HCT116 (cell line): Measurements from ENCODE around the gene ZBTB20. TPM values are rescaled to one million over a fixed set of nuclear protein-coding genes. Genes with fewer than 3 reads are reported as not detected.

Experiments used
- ATAC-seq: fragments of 200-7000 bp; cut with Tn5 transposase; 2 replicates; pipeline ENCODE4 v1.9.1; 2020; ENCODE audit warnings: mild to moderate bottlenecking, moderate library complexity
- BruUV-seq: library from RNA; stranded (reverse); fragments of 400-500 nt; replicated peaks from 2 replicates; lab custom pipeline; 2021; lab: Mats Ljungman, UMichigan
- CTCF ChIA-PET: fragments of 300-600 bp; sonication (Branson Sonifier 250); formaldehyde crosslinking; loops from one replicate; lab custom pipeline; 2021; ENCODE audit warnings: antibody characterized with exemption; lab: Charles Lee
- POLR2A ChIA-PET: fragments of 300-600, 350-600 bp; sonication (Branson Sonifier 250); formaldehyde crosslinking; loops from one replicate; lab custom pipeline; 2021; ENCODE audit warnings: antibody characterized with exemption; lab: Charles Lee
- RAD21 ChIA-PET, 2 experiments: fragments of 300-600 bp; sonication (Branson Sonifier 250); formaldehyde crosslinking; loops; one replicate each; lab custom pipeline; 2023; ENCODE audit warnings: low total read pairs in 2 of 2; ENCODE audit not compliant: uncharacterized antibody in 2 of 2, unreplicated experiment in 2 of 2, low non-redundant PET in 1 of 2; lab: Charles Lee
- DNase-seq: peaks from one replicate; pipeline ENCODE4 v3.0.0-alpha.2; 2010; ENCODE audit warnings: low read depth, low spot score
- H2AFZ ChIP-seq: fragments of 200-600 bp; shearing (Covaris generic), sonication (generic); 2 replicates; pipeline ENCODE4 v1.6.1; 2017; ENCODE audit warnings: low read depth, mixed run types, mixed read lengths, antibody characterized with exemption, low read length; ENCODE audit not compliant: poor library complexity, severe bottlenecking
- H3K27ac ChIP-seq: 2 replicates; pipeline ENCODE4 v1.5.1; 2012; ENCODE audit warnings: low read depth, low read length
- H3K27me3 ChIP-seq: fragments of 200-600 bp; sonication (generic); 2 replicates; pipeline ENCODE4 v1.6.1; 2016; ENCODE audit warnings: mixed run types, low read length, mixed read lengths; ENCODE audit not compliant: insufficient read depth
- H3K36me3 ChIP-seq, 2 experiments: fragments of 200-500 bp in 1 of 2; fragments of 200-600 bp in 1 of 2; sonication (Bioruptor generic) in 1 of 2; sonication (generic) in 1 of 2; 2 replicates each; pipeline versions ENCODE4 v1.5.1 to v1.6.1; 2014 to 2016; ENCODE audit warnings: low read length in 2 of 2, inconsistent platforms in 1 of 2, mixed read lengths in 1 of 2, mixed run types in 1 of 2; ENCODE audit not compliant: insufficient read depth in 2 of 2, control insufficient read depth in 1 of 2
- H3K4me1 ChIP-seq, 2 experiments: fragments of 200-600 bp in 1 of 2; sonication (generic) in 1 of 2; 2 replicates each; pipeline versions ENCODE4 v1.5.1 to v1.6.1; 2012 to 2017; ENCODE audit warnings: low read length in 2 of 2, inconsistent platforms in 1 of 2, mild to moderate bottlenecking in 1 of 2, mixed read lengths in 1 of 2, mixed run types in 1 of 2, moderate library complexity in 1 of 2; ENCODE audit not compliant: insufficient read depth in 2 of 2, control insufficient read depth in 1 of 2
- H3K4me2 ChIP-seq: fragments of 200-600 bp; sonication (generic); 2 replicates; pipeline ENCODE4 v1.6.1; 2017; ENCODE audit warnings: mixed run types, low read length, mixed read lengths
- H3K4me3 ChIP-seq, 2 experiments: fragments of 200-600 bp in 1 of 2; sonication (generic) in 1 of 2; replicated peaks in 1 of 2; 2 replicates each; pipeline ENCODE4 v1.5.1; 2011 to 2016; ENCODE audit warnings: low read length in 2 of 2, control low read depth in 1 of 2, low read depth in 1 of 2, mild to moderate bottlenecking in 1 of 2, mixed read lengths in 1 of 2, mixed run types in 1 of 2
- H3K79me2 ChIP-seq: fragments of 200-600 bp; sonication (generic); 2 replicates; pipeline ENCODE4 v1.6.1; 2017; ENCODE audit warnings: mild to moderate bottlenecking, mixed run types, low read length, moderate library complexity, mixed read lengths; ENCODE audit not compliant: insufficient read depth
- H3K9ac ChIP-seq: fragments of 200-600 bp; sonication (generic); 2 replicates; pipeline ENCODE4 v1.6.1; 2016; ENCODE audit warnings: low read length, mixed read lengths
- H3K9me2 ChIP-seq: fragments of 200-600 bp; sonication (generic), shearing (Covaris generic); 2 replicates; pipeline ENCODE4 v1.6.1; 2017; ENCODE audit warnings: mixed run types, mild to moderate bottlenecking, moderate library complexity; ENCODE audit not compliant: insufficient read depth
- H3K9me3 ChIP-seq, 2 experiments: fragments of 200-500 bp in 1 of 2; fragments of 200-600 bp in 1 of 2; sonication (Bioruptor generic) in 1 of 2; sonication (generic) in 1 of 2; 2 replicates each; pipeline ENCODE4 v1.6.1; 2014 to 2017; ENCODE audit warnings: low read length in 2 of 2, mixed read lengths in 2 of 2, inconsistent platforms in 1 of 2, low read depth in 1 of 2, mild to moderate bottlenecking in 1 of 2, mixed run types in 1 of 2, moderate library complexity in 1 of 2; ENCODE audit not compliant: control insufficient read depth in 1 of 2, insufficient read depth in 1 of 2
- H4K20me1 ChIP-seq: fragments of 200-600 bp; sonication (generic), shearing (Covaris generic); 2 replicates; pipeline ENCODE4 v1.6.1; 2017; ENCODE audit warnings: mixed run types, mild to moderate bottlenecking, moderate library complexity; ENCODE audit not compliant: insufficient read depth
- CBX3 ChIP-seq: IDR thresholded peaks from 2 replicates; pipeline ENCODE4 v1.6.1; 2012; ENCODE audit warnings: low read depth
- CEBPB ChIP-seq: IDR thresholded peaks from 2 replicates; pipeline ENCODE4 v1.6.1; 2012; ENCODE audit warnings: low read depth
- EGR1 ChIP-seq: IDR thresholded peaks from 2 replicates; pipeline ENCODE4 v1.6.1; 2012; ENCODE audit warnings: low read depth
- ELF1 ChIP-seq: IDR thresholded peaks from 2 replicates; pipeline ENCODE4 v1.6.1; 2012; ENCODE audit warnings: low read depth, borderline replicate concordance
- EZH2 ChIP-seq: fragments of 200-600 bp; sonication (generic); IDR thresholded peaks from 2 replicates; pipeline ENCODE4 v1.6.1; 2017; ENCODE audit warnings: antibody characterized with exemption, mixed run types
- EZH2phosphoT487 ChIP-seq: fragments of 200-600 bp; IDR thresholded peaks from 2 replicates; pipeline ENCODE4 v1.6.1; 2018; ENCODE audit warnings: antibody characterized with exemption, borderline replicate concordance
- FOSL1 ChIP-seq: IDR thresholded peaks from 2 replicates; pipeline ENCODE4 v1.6.1; 2012; ENCODE audit warnings: low read depth
- JUND ChIP-seq: IDR thresholded peaks from 2 replicates; pipeline ENCODE4 v1.6.1; 2012
- POLR2A ChIP-seq: IDR thresholded peaks from 2 replicates; pipeline ENCODE4 v1.7.0; 2011; ENCODE audit warnings: borderline replicate concordance; ENCODE audit not compliant: insufficient read depth, insufficient read length; ENCODE audit errors: extremely low read depth
- POLR2AphosphoS5 ChIP-seq: IDR thresholded peaks from 2 replicates; pipeline ENCODE4 v1.6.1; 2011; ENCODE audit warnings: mild to moderate bottlenecking, low read depth, low read length, moderate library complexity
- RAD21 ChIP-seq: IDR thresholded peaks from 2 replicates; pipeline ENCODE4 v1.6.1; 2012; ENCODE audit warnings: low read depth, mild to moderate bottlenecking
- SIN3A ChIP-seq: IDR thresholded peaks from 2 replicates; pipeline ENCODE4 v1.6.1; 2012; ENCODE audit warnings: low read depth
- SP1 ChIP-seq: IDR thresholded peaks from 2 replicates; pipeline ENCODE4 v1.6.1; 2012; ENCODE audit warnings: low read depth
- SRF ChIP-seq: IDR thresholded peaks from 2 replicates; pipeline ENCODE4 v1.6.1; 2012; ENCODE audit warnings: low read depth
- TCF7L2 ChIP-seq: IDR thresholded peaks from 2 replicates; pipeline ENCODE4 v1.7.0; 2011; ENCODE audit warnings: borderline replicate concordance, inconsistent platforms; ENCODE audit not compliant: insufficient read depth, insufficient read length; ENCODE audit errors: extremely low read depth
- YY1 ChIP-seq: IDR thresholded peaks from 2 replicates; pipeline ENCODE4 v1.6.1; 2011; ENCODE audit warnings: low read length, low read depth, moderate library complexity, mild to moderate bottlenecking; ENCODE audit not compliant: insufficient replicate concordance; ENCODE audit errors: extremely low read depth
- ZFX ChIP-seq: fragments of 450-650 bp; IDR thresholded peaks from 2 replicates; pipeline ENCODE4 v1.6.1; 2017
- ZNF274 ChIP-seq: fragments of 200-500 bp; sonication (Bioruptor generic); IDR thresholded peaks from 2 replicates; pipeline ENCODE4 v1.6.1; 2014; ENCODE audit warnings: mild to moderate bottlenecking, low read depth, low read length, inconsistent platforms
- intact Hi-C: fragments of 100-400 bp; cut with micrococcal nuclease; formaldehyde crosslinking; loops from 2 replicates; pipeline ENCODE4 v1.10.0; 2022
- total RNA-seq: library from RNA; stranded (reverse); gene quantifications from one replicate; pipeline ENCODE4 v1.2.1, GENCODE V29; 2021; ENCODE audit not compliant: unreplicated experiment
- TF ChIP-seq, protein P1 (sequence below): IDR thresholded peaks from 2 replicates; pipeline ENCODE4 v1.6.1; 2012
- TF ChIP-seq, protein P2 (sequence below): IDR thresholded peaks from 2 replicates; pipeline ENCODE4 v1.6.1; 2012
- TF ChIP-seq, protein P3 (sequence below): IDR thresholded peaks from 2 replicates; pipeline ENCODE4 v1.6.1; 2011; ENCODE audit warnings: mild to moderate bottlenecking, low read length, moderate library complexity; ENCODE audit not compliant: insufficient replicate concordance; ENCODE audit errors: extremely low read depth
- TF ChIP-seq, protein P4 (sequence below): IDR thresholded peaks from 2 replicates; pipeline ENCODE4 v1.6.1; 2012; ENCODE audit warnings: low read depth

ZBTB20 gene
- total RNA-seq, 1 experiment from 2014 or later: 42.1 TPM

DNA sequence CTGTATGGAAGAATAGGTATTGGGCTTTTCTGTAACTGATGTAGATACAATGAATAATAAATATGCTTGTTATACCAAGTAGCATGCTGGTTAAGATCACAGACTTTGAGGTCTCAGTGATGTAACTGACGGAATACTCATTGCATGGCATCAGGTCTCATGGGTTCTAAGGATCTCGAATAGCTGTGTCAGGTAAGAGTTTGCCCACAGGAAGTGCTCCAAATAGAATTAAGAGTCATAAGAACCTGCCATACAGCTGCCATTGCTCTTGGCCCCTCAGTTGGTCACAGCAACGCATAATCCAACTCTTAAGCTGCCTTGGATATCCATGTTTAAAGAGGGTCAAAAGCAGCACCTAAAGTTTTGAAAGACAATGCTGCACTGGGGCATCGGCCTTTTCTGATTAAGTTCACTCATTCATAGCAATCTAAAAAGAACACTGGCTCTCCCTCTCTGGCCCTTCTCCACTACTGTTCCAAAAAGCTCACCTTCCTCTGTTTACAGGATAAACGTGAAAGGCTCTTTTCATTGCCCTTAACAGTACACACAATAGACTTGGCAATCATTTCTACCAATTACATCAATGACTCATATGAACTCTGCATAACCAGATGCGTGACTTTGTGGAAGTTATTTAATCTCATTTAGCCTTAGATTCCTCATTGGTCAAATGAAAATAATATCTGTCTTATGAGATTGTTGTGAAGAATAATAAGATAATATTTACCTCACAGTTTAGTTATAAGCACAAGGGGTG lies 74.6 kb downstream of the ZBTB20 start:
- H4K20me1 ChIP-seq: no peaks in the 10 kb centered on the region
- no peaks in the 10 kb centered on the region for H3K79me2 ChIP-seq
- H3K36me3 ChIP-seq: peaks cover 0 to 6% of the 10 kb centered on the region in 2 experiments; a peak in 1 of 4 replicates
- ChIA-PET CTCF (no interaction called here), POLR2A (no interaction called here), RAD21 (interaction anchor here in 1 of 2 experiments (0.6 kb wide), 1 partner anchor 20 kb away, joined by 3 read pairs; no protein-coding TSS in a partner anchor)
- no peaks in the 10 kb centered on the region for H3K9me2 ChIP-seq
- no peaks in the 10 kb centered on the region for H3K27me3 ChIP-seq
- no peak overlapping the region for H2AFZ ChIP-seq
- no peak overlapping the region; a peak in 1 of 4 replicates for H3K4me3 ChIP-seq
- BruUV-seq: no TSS peak
- DNase-seq (peak; percentile 22), ATAC-seq (peak; percentile 67)
- no peaks in the 10 kb centered on the region for H3K9me3 ChIP-seq
- intact Hi-C loops: no loop called here
- H3K4me1 ChIP-seq: peaks cover 8 to 30% of the 10 kb centered on the region in 2 experiments; a peak in 3 of 4 replicates
- H3K27ac ChIP-seq: 0 out of 2 replicates have a peak overlapping the region, but pooled peaks have one; percentile 14
- H3K9ac ChIP-seq: no peak overlapping the region
- H3K4me2 ChIP-seq: peak overlapping the region; percentile 51
- TF ChIP-seq CEBPB: peak; percentile 39; the same call in 1 of the 2 replicates
- TF ChIP-seq, protein P1, sequence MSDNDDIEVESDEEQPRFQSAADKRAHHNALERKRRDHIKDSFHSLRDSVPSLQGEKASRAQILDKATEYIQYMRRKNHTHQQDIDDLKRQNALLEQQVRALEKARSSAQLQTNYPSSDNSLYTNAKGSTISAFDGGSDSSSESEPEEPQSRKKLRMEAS: no peak
- TF ChIP-seq, protein P2, sequence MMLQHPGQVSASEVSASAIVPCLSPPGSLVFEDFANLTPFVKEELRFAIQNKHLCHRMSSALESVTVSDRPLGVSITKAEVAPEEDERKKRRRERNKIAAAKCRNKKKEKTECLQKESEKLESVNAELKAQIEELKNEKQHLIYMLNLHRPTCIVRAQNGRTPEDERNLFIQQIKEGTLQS: no peak
- peak; percentile 63 for TF ChIP-seq JUND
- TF ChIP-seq EZH2phosphoT487: no peak
- TF ChIP-seq ZNF274: no peak
- TF ChIP-seq SRF: peak; percentile 33; the same call in 1 of the 2 replicates
- TF ChIP-seq YY1: no peak
- peak; percentile 57 for TF ChIP-seq SP1
- no peak; the same call in 1 of the 2 replicates for TF ChIP-seq CBX3
- no peak for TF ChIP-seq POLR2AphosphoS5
- no peak for TF ChIP-seq POLR2A
- TF ChIP-seq TCF7L2: no peak
- TF ChIP-seq ZFX: no peak
- no peak for TF ChIP-seq SIN3A
- TF ChIP-seq, protein P3, sequence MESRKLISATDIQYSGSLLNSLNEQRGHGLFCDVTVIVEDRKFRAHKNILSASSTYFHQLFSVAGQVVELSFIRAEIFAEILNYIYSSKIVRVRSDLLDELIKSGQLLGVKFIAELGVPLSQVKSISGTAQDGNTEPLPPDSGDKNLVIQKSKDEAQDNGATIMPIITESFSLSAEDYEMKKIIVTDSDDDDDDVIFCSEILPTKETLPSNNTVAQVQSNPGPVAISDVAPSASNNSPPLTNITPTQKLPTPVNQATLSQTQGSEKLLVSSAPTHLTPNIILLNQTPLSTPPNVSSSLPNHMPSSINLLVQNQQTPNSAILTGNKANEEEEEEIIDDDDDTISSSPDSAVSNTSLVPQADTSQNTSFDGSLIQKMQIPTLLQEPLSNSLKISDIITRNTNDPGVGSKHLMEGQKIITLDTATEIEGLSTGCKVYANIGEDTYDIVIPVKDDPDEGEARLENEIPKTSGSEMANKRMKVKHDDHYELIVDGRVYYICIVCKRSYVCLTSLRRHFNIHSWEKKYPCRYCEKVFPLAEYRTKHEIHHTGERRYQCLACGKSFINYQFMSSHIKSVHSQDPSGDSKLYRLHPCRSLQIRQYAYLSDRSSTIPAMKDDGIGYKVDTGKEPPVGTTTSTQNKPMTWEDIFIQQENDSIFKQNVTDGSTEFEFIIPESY: no peak
- TF ChIP-seq EGR1: no peak
- TF ChIP-seq, protein P4, sequence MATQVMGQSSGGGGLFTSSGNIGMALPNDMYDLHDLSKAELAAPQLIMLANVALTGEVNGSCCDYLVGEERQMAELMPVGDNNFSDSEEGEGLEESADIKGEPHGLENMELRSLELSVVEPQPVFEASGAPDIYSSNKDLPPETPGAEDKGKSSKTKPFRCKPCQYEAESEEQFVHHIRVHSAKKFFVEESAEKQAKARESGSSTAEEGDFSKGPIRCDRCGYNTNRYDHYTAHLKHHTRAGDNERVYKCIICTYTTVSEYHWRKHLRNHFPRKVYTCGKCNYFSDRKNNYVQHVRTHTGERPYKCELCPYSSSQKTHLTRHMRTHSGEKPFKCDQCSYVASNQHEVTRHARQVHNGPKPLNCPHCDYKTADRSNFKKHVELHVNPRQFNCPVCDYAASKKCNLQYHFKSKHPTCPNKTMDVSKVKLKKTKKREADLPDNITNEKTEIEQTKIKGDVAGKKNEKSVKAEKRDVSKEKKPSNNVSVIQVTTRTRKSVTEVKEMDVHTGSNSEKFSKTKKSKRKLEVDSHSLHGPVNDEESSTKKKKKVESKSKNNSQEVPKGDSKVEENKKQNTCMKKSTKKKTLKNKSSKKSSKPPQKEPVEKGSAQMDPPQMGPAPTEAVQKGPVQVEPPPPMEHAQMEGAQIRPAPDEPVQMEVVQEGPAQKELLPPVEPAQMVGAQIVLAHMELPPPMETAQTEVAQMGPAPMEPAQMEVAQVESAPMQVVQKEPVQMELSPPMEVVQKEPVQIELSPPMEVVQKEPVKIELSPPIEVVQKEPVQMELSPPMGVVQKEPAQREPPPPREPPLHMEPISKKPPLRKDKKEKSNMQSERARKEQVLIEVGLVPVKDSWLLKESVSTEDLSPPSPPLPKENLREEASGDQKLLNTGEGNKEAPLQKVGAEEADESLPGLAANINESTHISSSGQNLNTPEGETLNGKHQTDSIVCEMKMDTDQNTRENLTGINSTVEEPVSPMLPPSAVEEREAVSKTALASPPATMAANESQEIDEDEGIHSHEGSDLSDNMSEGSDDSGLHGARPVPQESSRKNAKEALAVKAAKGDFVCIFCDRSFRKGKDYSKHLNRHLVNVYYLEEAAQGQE: no peak
- TF ChIP-seq ELF1: no peak
- no peak for TF ChIP-seq EZH2
- TF ChIP-seq RAD21: no peak
- TF ChIP-seq FOSL1: peak; percentile 59
